Osteoblast (primary cell): Measurements from ENCODE around the gene OR2L13. TPM values are rescaled to one million over a fixed set of nuclear protein-coding genes. Genes with fewer than 3 reads are reported as not detected.

Source experiments
- DNase-seq: peaks from one replicate; pipeline ENCODE4 v3.0.0; 2011; ENCODE audit warnings: low spot score, mixed read lengths; ENCODE audit not compliant: insufficient read length; ENCODE audit errors: missing footprints
- H2AFZ ChIP-seq: 2 replicates; pipeline ENCODE4 v1.6.0; 2011; ENCODE audit warnings: mild to moderate bottlenecking, low read length
- H3K27ac ChIP-seq: 2 replicates; pipeline ENCODE4 v1.5.1; 2011; ENCODE audit warnings: mild to moderate bottlenecking, low read depth, low read length, moderate library complexity
- H3K27me3 ChIP-seq: 2 replicates; pipeline ENCODE4 v1.6.0; 2012; ENCODE audit warnings: mild to moderate bottlenecking, control low read depth, inconsistent platforms, low read length, moderate library complexity; ENCODE audit not compliant: insufficient read depth
- H3K36me3 ChIP-seq: 2 replicates; pipeline ENCODE4 v1.5.1; 2011; ENCODE audit warnings: mild to moderate bottlenecking, low read length, control low read depth, moderate library complexity; ENCODE audit not compliant: insufficient read depth
- H3K4me1 ChIP-seq: 2 replicates; pipeline ENCODE4 v1.5.1; 2011; ENCODE audit warnings: mild to moderate bottlenecking, low read length, control low read depth, moderate library complexity; ENCODE audit not compliant: insufficient read depth
- H3K4me2 ChIP-seq: 2 replicates; pipeline ENCODE4 v1.6.0; 2011; ENCODE audit warnings: mild to moderate bottlenecking, low read length; ENCODE audit not compliant: insufficient read depth
- H3K4me3 ChIP-seq: fragments of 200-600 bp; sonication (generic); 3 replicates; pipeline ENCODE4 v1.5.1; 2012; ENCODE audit warnings: mild to moderate bottlenecking, low read length, inconsistent platforms; ENCODE audit not compliant: insufficient read depth
- H3K79me2 ChIP-seq: 2 replicates; pipeline ENCODE4 v1.6.0; 2012; ENCODE audit warnings: mild to moderate bottlenecking, low read length, control low read depth, inconsistent platforms; ENCODE audit not compliant: insufficient read depth
- H3K9me3 ChIP-seq: 2 replicates; pipeline ENCODE4 v1.5.1; 2011; ENCODE audit warnings: low read depth, low read length, control low read depth
- H4K20me1 ChIP-seq: 2 replicates; pipeline ENCODE4 v1.6.0; 2012; ENCODE audit warnings: mild to moderate bottlenecking, low read length, control low read depth; ENCODE audit not compliant: insufficient read depth
- CTCF ChIP-seq: IDR thresholded peaks from 2 replicates; pipeline ENCODE4 v1.5.1; 2011; ENCODE audit warnings: mild to moderate bottlenecking, low read depth, low read length, moderate library complexity; ENCODE audit errors: extremely low read depth
- total RNA-seq: library from RNA; depleted of rRNA; stranded (reverse); fragments of >200 nt; gene quantifications from 2 replicates; pipeline ENCODE4 v1.2.3, GENCODE V29; 2012

The OR2L13 gene, protein sequence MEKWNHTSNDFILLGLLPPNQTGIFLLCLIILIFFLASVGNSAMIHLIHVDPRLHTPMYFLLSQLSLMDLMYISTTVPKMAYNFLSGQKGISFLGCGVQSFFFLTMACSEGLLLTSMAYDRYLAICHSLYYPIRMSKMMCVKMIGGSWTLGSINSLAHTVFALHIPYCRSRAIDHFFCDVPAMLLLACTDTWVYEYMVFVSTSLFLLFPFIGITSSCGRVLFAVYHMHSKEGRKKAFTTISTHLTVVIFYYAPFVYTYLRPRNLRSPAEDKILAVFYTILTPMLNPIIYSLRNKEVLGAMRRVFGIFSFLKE
- under 0.01 TPM in 1 of 2 replicates, not detected in the other for total RNA-seq

GRCh38 chr1:248094884-248095283, at the start of gene OR2L13:
TSS of gene OR2L13 (plus strand) at chr1:248095184. CDS start at chr1:248099376, 4,192 bp downstream.
- Histone ChIP-seq H3K4me3 (no peak within 1 kb of the TSS), H3K36me3 (no peaks in the 10 kb centered on the region), H3K27me3 (no peaks in the 10 kb centered on the region), H3K4me2 (no peak within 1 kb of the TSS), H3K27ac (no peak within 1 kb of the TSS), H3K79me2 (no peaks in the 10 kb centered on the region), H3K4me1 (no peaks in the 10 kb centered on the region), H2AFZ (no peak within 1 kb of the TSS), H4K20me1 (no peaks in the 10 kb centered on the region), H3K9me3 (no peaks in the 10 kb centered on the region)
- no peak for DNase-seq
- TF ChIP-seq CTCF = no peak

DNA sequence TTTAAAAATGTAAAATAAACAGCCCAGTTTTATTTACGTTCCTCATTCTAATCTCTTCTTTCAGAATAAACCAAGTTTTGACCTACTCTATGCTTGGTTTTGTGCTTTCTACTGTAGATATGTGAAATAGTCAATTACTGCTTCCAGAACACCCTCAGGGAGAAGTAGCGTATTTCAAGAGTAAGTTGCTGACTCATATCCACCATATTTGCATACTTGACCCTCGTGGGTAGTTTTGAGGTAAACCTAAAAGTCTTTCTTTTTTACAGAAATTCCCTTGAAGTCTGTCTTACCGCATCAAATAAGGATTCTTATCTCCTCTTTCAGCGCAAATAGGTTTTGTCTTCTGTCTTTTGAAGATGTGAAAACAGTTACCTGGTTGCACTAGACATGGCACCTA, 49.8 kb upstream of the OR2L13 start:
- DNase-seq = no peak
- Histone ChIP-seq H4K20me1 (no peaks in the 10 kb centered on the region), H3K27ac (no peak overlapping the region), H2AFZ (no peak overlapping the region), H3K9me3 (no peaks in the 10 kb centered on the region), H3K4me1 (no peaks in the 10 kb centered on the region), H3K4me2 (no peak overlapping the region), H3K79me2 (no peaks in the 10 kb centered on the region), H3K27me3 (no peaks in the 10 kb centered on the region), H3K4me3 (no peak overlapping the region), H3K36me3 (no peaks in the 10 kb centered on the region)
- no peak for TF ChIP-seq CTCF

DNA sequence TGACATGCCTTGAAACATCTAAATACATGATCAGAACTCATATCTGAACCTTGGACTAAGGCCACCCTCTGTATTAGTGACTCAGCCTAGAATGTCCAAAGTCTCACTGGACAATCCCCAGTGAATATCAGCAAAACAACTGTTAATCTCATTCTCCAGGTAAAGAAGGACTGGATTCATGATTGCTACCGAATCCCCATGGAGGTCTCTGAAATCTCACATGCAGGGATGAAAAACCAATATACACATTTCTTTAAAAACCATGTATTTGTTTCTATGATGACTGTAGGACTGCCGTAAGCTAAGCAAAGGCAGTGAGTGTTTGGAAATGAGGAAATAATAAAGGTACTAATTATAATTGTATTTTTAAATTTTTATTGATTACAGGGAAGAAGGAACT, 48.4 kb upstream of the OR2L13 start, which contains the start of gene OR2L3:
Gene OR2L3 (plus strand): TSS at position 301 of the 400 bp plus-strand sequence. CDS start 13,846 bp downstream, outside the sequence.
- TF ChIP-seq CTCF = no peak
- Histone ChIP-seq H3K27me3 (no peaks in the 10 kb centered on the region), H3K4me3 (no peak within 1 kb of the TSS), H3K79me2 (no peaks in the 10 kb centered on the region), H3K4me1 (no peaks in the 10 kb centered on the region), H2AFZ (no peak within 1 kb of the TSS), H3K36me3 (no peaks in the 10 kb centered on the region), H3K4me2 (no peak within 1 kb of the TSS), H4K20me1 (no peaks in the 10 kb centered on the region), H3K27ac (no peak within 1 kb of the TSS), H3K9me3 (no peaks in the 10 kb centered on the region)
- no peak for DNase-seq

- no peak overlapping the region for H2AFZ ChIP-seq
- H3K36me3 ChIP-seq = no peaks in the 10 kb centered on the region
- no peaks in the 10 kb centered on the region for H3K4me1 ChIP-seq
- no peaks in the 10 kb centered on the region for H3K27me3 ChIP-seq
- no peaks in the 10 kb centered on the region for H4K20me1 ChIP-seq
- H3K27ac ChIP-seq = no peak overlapping the region
- no peaks in the 10 kb centered on the region for H3K79me2 ChIP-seq
- no peak for DNase-seq
- H3K4me2 ChIP-seq = no peak overlapping the region
- no peaks in the 10 kb centered on the region for H3K9me3 ChIP-seq
- no peak for TF ChIP-seq CTCF
- no peak overlapping the region for H3K4me3 ChIP-seq
Observed at GRCh38 chr1:248047008-248047407, 48.0 kb upstream of the OR2L13 start.
